ENCODE results near the gene ABO.

The ABO gene

DNA sequence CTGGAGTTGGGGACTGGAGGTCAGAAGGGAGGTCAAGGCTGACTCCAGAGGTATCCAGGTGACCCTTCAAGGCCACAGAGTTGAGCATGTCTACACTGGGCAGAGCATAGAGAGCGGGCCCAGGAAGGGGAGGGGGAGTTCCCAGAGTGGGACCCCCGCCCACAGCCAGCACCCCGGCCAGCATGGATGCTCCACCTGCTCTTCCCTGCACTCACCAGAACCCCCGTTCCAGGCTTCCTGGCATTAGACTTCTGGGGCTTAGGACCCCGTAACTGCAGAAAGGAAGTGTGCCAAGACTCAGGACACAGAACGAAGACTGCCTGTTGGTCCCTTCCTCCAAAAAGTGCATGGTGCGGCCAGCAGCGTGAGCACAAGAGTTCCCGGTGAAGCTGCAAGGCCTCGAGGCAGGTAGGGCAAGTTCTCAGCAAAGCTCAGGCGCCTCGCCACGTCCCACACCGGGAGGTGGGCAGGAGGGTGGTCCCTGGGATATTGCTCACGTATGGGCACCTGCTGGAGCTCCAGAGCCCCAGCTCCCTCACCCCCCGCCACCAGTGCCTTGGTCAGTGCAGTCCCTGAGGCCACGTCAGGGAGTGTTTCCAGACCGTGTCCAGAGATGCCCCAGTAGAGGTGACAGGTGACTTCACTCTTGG, 13.8 kb downstream of the ABO start:
- Histone ChIP-seq H3K9me3 (replicated peaks in 1 of 11) (no peaks in the 10 kb centered on the region), H3K9ac (no peak overlapping the region), H3K4me2 (no peak overlapping the region), H4K20me1 (no peaks in the 10 kb centered on the region), H3K27me3 (no peaks in the 10 kb centered on the region), H3K4me3 (no peak overlapping the region), H3K27ac (no peak overlapping the region), H3K36me3 (no peaks in the 10 kb centered on the region), H3K4me1 (peaks cover 0 to 9% (median 0%) of the 10 kb centered on the region in 10 experiments; a peak in 6 of 20 replicates)
- no peak for TF ChIP-seq Cebpa-rat (IDR thresholded peaks at IDR 0.05)

DNA sequence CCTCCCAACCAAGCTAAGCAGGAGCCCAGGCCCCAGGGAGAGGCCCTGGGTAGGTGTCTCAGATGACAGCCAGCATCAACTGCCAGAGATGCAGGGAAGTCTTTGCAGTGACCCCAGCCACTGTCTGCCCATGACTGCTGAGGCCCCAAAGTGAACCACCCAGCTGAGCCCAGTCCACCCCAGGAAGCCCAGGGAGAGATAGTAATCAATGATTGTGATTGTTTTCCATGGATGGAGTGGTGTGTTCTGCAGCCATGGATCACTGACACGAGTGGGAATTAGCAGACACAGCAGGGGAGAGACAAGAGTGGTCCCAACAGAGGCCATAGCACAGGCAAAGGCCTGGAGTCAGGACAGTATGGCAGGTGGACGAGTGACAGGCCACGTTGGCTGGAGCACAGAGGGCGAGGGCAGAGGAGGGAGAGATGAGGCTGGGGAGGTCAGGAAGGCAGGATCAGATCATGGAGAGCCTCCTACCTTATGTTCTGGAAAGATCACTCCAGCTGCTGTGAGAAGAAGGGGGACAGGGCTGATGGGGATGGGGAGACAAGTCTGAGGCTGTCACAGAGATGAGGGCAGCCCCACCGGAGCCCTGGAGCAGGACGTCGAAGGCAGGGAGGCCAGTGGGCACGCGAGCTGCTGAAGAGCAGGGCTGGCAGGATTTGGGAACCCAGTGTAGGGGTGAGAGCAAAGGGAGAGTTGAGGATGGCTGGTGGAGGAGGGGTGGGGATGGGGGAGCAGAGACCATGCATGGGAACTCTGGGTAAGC, 14.5 kb downstream of the ABO start:
- Histone ChIP-seq H3K4me3 (no peak overlapping the region), H3K36me3 (no peaks in the 10 kb centered on the region), H3K27me3 (no peaks in the 10 kb centered on the region), H3K4me2 (no peak overlapping the region), H3K4me1 (peaks cover 0 to 10% (median 0%) of the 10 kb centered on the region in 10 experiments; a peak in 6 of 20 replicates), H4K20me1 (no peaks in the 10 kb centered on the region), H3K9ac (no peak overlapping the region), H3K9me3 (replicated peaks in 1 of 11) (no peaks in the 10 kb centered on the region), H3K27ac (no peak overlapping the region)
- TF ChIP-seq Cebpa-rat (IDR thresholded peaks at IDR 0.05), result no peak

DNA sequence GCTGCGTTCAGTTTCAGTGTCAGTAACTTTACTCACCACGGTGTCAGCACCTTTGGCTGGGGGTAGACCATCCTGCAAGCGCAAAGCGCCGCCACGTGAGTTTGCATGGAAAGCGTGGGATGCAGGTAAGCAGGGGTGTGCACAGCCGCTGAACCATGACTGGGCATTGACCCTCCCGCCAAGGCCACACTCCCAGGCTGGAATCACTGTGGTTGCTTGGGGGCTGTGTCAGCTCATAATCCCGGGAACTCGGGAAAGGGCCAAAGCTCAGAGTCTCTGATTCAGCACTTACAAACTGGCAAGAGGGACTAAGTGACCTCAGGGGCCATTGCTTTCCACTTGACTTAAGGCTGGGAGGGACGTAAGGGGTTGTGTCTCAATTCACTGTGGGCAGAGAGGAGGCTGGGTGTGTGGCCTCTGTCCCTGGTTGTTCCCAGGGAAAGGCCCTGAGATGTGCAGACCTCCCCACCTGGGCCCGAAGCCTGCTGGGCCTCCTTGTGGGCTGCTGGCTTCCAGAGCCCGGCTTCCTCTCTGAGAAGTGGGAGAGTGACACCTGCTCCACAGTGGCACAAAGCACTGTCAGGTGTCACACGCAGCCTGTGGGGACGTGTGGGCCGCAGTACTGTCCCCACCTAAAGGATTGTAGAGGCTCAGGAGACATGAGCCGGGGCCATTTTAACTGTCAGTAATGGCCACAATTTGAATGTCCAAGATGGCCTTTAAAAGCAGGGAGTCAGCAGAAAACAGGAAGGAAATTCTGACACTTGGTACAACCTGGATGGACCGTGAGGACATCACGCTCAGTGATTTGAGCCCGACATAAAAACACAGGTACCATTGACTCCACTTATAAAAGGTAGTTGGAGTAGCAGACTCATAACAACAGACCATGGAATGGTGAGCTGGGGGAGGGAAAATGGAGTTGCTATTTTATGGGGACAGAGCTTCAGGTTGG, 16.7 kb downstream of the ABO start:
- Histone ChIP-seq H3K4me3 (no peak overlapping the region), H3K27me3 (no peaks in the 10 kb centered on the region), H3K9ac (no peak overlapping the region), H3K36me3 (no peaks in the 10 kb centered on the region), H3K27ac (no peak overlapping the region), H3K9me3 (replicated peaks in 1 of 11) (peaks cover 0 to 10% (median 8%) of the 10 kb centered on the region in 11 experiments; a peak in 19 of 22 replicates), H4K20me1 (no peaks in the 10 kb centered on the region), H3K4me1 (peaks cover 0 to 10% (median 0%) of the 10 kb centered on the region in 10 experiments; a peak in 6 of 20 replicates), H3K4me2 (no peak overlapping the region)
- TF ChIP-seq Cebpa-rat (IDR thresholded peaks at IDR 0.05), result no peak

DNA sequence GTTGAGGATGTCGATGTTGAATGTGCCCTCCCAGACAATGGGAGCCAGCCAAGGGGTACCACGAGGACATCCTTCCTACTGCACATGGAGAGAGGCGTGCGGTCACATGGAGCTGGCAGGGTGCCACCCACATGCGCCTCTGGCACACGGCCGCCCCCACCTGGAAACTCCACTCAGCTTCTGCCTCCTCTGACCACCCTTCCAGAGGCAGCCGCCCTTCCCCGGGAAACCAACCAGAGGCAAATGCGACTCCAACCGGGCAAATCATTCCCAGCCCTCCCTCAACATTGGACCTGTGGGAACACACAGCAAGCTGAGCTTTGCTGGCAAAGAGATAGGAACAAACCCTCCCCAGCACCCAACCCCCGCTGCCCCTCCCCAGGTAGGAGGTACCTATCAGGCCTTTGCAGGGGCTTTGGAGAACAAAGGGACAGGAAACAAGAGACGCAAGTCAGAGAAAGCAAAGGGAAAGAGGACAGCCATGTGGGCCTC, 17.5 kb downstream of the ABO start:
- H3K9ac ChIP-seq, result no peak overlapping the region
- no peak overlapping the region for H3K4me2 ChIP-seq
- no peak overlapping the region for H3K27ac ChIP-seq
- no peaks in the 10 kb centered on the region for H3K36me3 ChIP-seq
- TF ChIP-seq Cebpa-rat (IDR thresholded peaks at IDR 0.05), result no peak
- no peaks in the 10 kb centered on the region for H4K20me1 ChIP-seq
- peaks cover 0 to 10% (median 8%) of the 10 kb centered on the region in 11 experiments; a peak in 19 of 22 replicates for H3K9me3 ChIP-seq (replicated peaks in 1 of 11)
- no peaks in the 10 kb centered on the region for H3K27me3 ChIP-seq
- no peak overlapping the region for H3K4me3 ChIP-seq
- H3K4me1 ChIP-seq, result peaks cover 0 to 10% (median 7%) of the 10 kb centered on the region in 10 experiments; a peak in 10 of 20 replicates

DNA sequence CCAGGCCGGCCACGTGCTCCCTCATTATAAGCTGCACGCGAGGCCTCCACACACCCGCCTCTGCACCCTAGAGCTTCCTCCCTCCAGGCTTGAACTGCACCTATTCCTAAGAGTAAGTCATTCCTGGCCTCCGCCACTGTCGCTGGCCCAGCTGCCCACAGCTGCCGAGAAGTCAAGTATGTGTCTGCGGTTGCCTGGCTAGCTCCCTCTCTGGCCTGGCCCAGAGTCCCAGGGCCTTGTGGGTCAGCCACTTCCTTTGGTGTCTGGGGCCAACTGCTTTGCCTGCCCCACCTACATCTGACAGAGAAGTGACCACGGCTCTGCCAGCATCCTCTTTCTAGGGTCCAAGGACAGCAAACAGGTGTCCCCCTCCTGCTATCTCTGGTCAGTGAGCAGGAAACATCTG, 18.3 kb downstream of the ABO start:
- Histone ChIP-seq H3K9ac (no peak overlapping the region), H3K27ac (no peak overlapping the region), H4K20me1 (no peaks in the 10 kb centered on the region), H3K4me2 (peak overlapping the region in 1 of 11 experiments; percentile 17; a peak in 3 of 22 replicates), H3K36me3 (no peaks in the 10 kb centered on the region), H3K4me1 (peaks cover 8 to 17% (median 13%) of the 10 kb centered on the region in 10 experiments; a peak in 15 of 20 replicates), H3K4me3 (no peak overlapping the region), H3K9me3 (replicated peaks in 1 of 11) (peaks cover 0 to 10% (median 8%) of the 10 kb centered on the region in 11 experiments; a peak in 19 of 22 replicates), H3K27me3 (no peaks in the 10 kb centered on the region)
- TF ChIP-seq Cebpa-rat (IDR thresholded peaks at IDR 0.05), result no peak

DNA sequence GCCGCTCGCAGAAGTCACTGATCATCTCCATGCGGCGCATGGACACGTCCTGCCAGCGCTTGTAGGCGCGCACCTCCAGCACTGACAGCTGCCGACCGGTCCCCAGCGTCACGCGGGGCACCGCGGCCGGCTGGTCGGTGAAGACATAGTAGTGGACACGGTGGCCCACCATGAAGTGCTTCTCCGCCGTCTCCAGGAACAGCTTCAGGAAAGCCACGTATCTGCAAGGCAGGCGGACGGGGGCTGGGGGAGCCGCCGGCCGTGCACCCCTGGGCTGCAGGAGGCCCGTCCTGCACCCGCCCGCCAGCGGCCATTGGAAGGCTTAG, 18.9 kb downstream of the ABO start:
- Histone ChIP-seq H3K9ac (no peak overlapping the region), H3K36me3 (no peaks in the 10 kb centered on the region), H3K27ac (no peak overlapping the region), H3K4me1 (peaks cover 8 to 19% (median 14%) of the 10 kb centered on the region in 10 experiments; a peak in 15 of 20 replicates), H3K27me3 (no peaks in the 10 kb centered on the region), H4K20me1 (no peaks in the 10 kb centered on the region), H3K4me2 (no peak overlapping the region), H3K9me3 (replicated peaks in 1 of 11) (peaks cover 0 to 10% (median 8%) of the 10 kb centered on the region in 11 experiments; a peak in 19 of 22 replicates), H3K4me3 (no peak overlapping the region)
- TF ChIP-seq Cebpa-rat (IDR thresholded peaks at IDR 0.05), result no peak

DNA sequence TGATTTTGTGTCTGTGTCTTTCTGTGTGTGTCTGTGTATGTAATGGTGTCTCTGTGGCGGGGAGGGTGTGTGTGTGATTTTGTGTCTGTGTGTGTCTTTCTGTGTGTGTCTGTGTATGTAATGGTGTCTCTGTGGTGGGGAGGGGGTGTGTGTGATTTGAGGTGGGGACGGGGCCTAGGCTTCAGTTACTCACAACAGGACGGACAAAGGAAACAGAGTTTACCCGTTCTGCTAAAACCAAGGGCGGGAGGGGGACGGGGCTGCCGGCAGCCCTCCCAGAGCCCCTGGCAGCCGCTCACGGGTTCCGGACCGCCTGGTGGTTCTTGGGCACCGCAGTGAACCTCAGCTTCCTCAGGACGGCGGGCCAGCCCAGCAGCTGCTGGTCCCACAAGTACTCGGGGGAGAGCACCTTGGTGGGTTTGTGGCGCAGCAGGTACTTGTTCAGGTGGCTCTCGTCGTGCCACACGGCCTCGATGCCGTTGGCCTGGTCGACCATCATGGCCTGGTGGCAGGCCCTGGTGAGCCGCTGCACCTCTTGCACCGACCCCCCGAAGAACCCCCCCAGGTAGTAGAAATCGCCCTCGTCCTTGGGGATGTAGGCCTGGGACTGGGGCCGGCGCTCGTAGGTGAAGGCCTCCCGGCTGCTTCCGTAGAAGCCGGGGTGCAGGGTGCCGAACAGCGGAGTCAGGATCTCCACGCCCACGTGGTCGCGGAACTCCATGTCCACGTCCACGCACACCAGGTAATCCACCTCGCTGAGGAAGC, 19.4 kb downstream of the ABO start:
- no peak overlapping the region for H3K9ac ChIP-seq
- H3K4me3 ChIP-seq, result no peak overlapping the region
- H3K9me3 ChIP-seq (replicated peaks in 1 of 11), result peaks cover 0 to 10% (median 8%) of the 10 kb centered on the region in 11 experiments; a peak in 19 of 22 replicates
- H3K27me3 ChIP-seq, result no peaks in the 10 kb centered on the region
- H3K27ac ChIP-seq, result no peak overlapping the region
- no peak for TF ChIP-seq Cebpa-rat (IDR thresholded peaks at IDR 0.05)
- H3K36me3 ChIP-seq, result no peaks in the 10 kb centered on the region
- peaks cover 8 to 19% (median 14%) of the 10 kb centered on the region in 10 experiments; a peak in 15 of 20 replicates for H3K4me1 ChIP-seq
- no peaks in the 10 kb centered on the region for H4K20me1 ChIP-seq
- no peak overlapping the region for H3K4me2 ChIP-seq

DNA sequence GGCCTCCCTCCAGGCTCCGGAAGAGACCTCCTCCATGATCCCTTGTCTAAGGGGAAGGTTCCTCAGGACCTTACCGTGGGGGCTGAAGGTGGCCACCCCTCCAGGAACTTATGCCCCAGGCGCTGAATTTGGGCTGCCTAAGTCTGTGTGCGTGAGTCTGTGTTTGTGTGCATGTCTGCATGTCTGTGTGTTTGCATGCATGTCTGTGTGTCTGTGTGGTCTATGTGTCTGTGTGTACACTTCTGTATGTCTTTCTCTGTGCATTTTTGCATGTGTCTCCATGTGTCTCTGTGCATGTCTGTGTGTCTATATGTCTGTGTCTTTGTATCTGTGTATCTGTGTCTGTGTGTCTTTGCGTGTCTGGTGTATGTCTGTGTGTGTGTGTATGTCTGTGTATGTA, 20.5 kb downstream of the ABO start:
- H3K27ac ChIP-seq, result no peak overlapping the region
- no peaks in the 10 kb centered on the region for H3K36me3 ChIP-seq
- H3K9ac ChIP-seq, result no peak overlapping the region
- no peak for TF ChIP-seq Cebpa-rat (IDR thresholded peaks at IDR 0.05)
- H3K4me3 ChIP-seq, result no peak overlapping the region
- H3K27me3 ChIP-seq, result no peaks in the 10 kb centered on the region
- no peaks in the 10 kb centered on the region for H4K20me1 ChIP-seq
- H3K4me1 ChIP-seq, result peaks cover 8 to 19% (median 14%) of the 10 kb centered on the region in 10 experiments; a peak in 15 of 20 replicates
- H3K9me3 ChIP-seq (replicated peaks in 1 of 11), result peaks cover 0 to 10% (median 8%) of the 10 kb centered on the region in 11 experiments; a peak in 19 of 22 replicates
- H3K4me2 ChIP-seq, result no peak overlapping the region
